ENCODE measurements around the gene C1orf50. TPM values are rescaled to one million over a fixed set of nuclear protein-coding genes. Genes with fewer than 3 reads are reported as not detected.

C1orf50 gene
- total RNA-seq, 2 experiments from 2014 or later = 4.7 to 5.2 TPM

- Mint-ChIP-seq H3K4me1 (ENCODE audit: low read depth) (peaks cover 33% of the 10 kb centered on the region), H3K4me3 (no peak overlapping the region), H3K27me3 (no peaks in the 10 kb centered on the region), H3K36me3 (ENCODE audit: low read depth) (peaks cover 57% of the 10 kb centered on the region), H3K27ac (no peak overlapping the region), H3K9me3 (no peaks in the 10 kb centered on the region)
- TF ChIP-seq CTCF (IDR thresholded peaks at IDR 0.05) = no peak
- DNase-seq = no peak
- ChIA-PET POLR2A (interaction anchor here (0.6 to 1.2 kb wide), 3 partner anchors 137 to 928 kb away, joined by 3 read pairs; no protein-coding TSS in a partner anchor), CTCF (interaction anchor here (1.2 to 3.7 kb wide), 6 partner anchors 9 to 300 kb away, joined by 3 to 41 read pairs (median 6); partner anchors contain the start of genes C1orf50 and P3H1)
- intact Hi-C loops (cut with micrococcal nuclease) = no loop called here
- no peak for ATAC-seq
These were observed 9.5 kb downstream of the C1orf50 start for GRCh38 chr1:42776502-42776901.

- no peak overlapping the region for H3K27ac Mint-ChIP-seq
- DNase-seq = peak; percentile 56
- H3K4me3 Mint-ChIP-seq = no peak overlapping the region
- CTCF ChIA-PET = interaction anchor here (0.5 to 3.7 kb wide), 23 partner anchors 10 to 299 kb away, joined by 3 to 41 read pairs (median 5); partner anchors contain the start of genes C1orf50, ERMAP, P3H1 and SVBP
- POLR2A ChIA-PET = no interaction called here
- peaks cover 59% of the 10 kb centered on the region for H3K36me3 Mint-ChIP-seq (ENCODE audit: low read depth)
- peak; percentile 82 for ATAC-seq
- no peaks in the 10 kb centered on the region for H3K27me3 Mint-ChIP-seq
- TF ChIP-seq CTCF (IDR thresholded peaks at IDR 0.05) = peak; percentile 76
- H3K9me3 Mint-ChIP-seq = no peaks in the 10 kb centered on the region
- H3K4me1 Mint-ChIP-seq (ENCODE audit: low read depth) = peaks cover 28% of the 10 kb centered on the region
- intact Hi-C loops (cut with micrococcal nuclease) = no loop called here
These were observed 10.8 kb downstream of the C1orf50 start for GRCh38 chr1:42777852-42778251.

- POLR2A ChIA-PET = interaction anchor here (0.7 to 1.9 kb wide), 4 partner anchors 12 to 45 kb away, joined by 3 to 7 read pairs (median 3); partner anchors contain the start of genes C1orf50 and P3H1
- Mint-ChIP-seq H3K4me3 (no peak overlapping the region), H3K9me3 (no peaks in the 10 kb centered on the region), H3K27me3 (no peaks in the 10 kb centered on the region), H3K4me1 (ENCODE audit: low read depth) (peaks cover 19% of the 10 kb centered on the region), H3K27ac (peak overlapping the region; percentile 27), H3K36me3 (ENCODE audit: low read depth) (peaks cover 60% of the 10 kb centered on the region)
- CTCF ChIA-PET = interaction anchor here (0.6 to 1.5 kb wide), 6 partner anchors 68 to 578 kb away, joined by 3 to 8 read pairs (median 3); no protein-coding TSS in a partner anchor
- ATAC-seq = no peak
- TF ChIP-seq CTCF (IDR thresholded peaks at IDR 0.05) = no peak
- intact Hi-C loops (cut with micrococcal nuclease) = no loop called here
- no peak for DNase-seq
These were observed 12.7 kb downstream of the C1orf50 start for GRCh38 chr1:42779725-42780124.

- ATAC-seq (no peak), DNase-seq (no peak)
- Mint-ChIP-seq H3K27me3 (no peaks in the 10 kb centered on the region), H3K4me3 (no peak overlapping the region), H3K36me3 (ENCODE audit: low read depth) (peaks cover 55% of the 10 kb centered on the region), H3K4me1 (ENCODE audit: low read depth) (peaks cover 15% of the 10 kb centered on the region), H3K27ac (no peak overlapping the region), H3K9me3 (no peaks in the 10 kb centered on the region)
- ChIA-PET CTCF (interaction anchor here (0.8 to 1.5 kb wide), 5 partner anchors 68 to 578 kb away, joined by 3 to 8 read pairs (median 3); no protein-coding TSS in a partner anchor), POLR2A (interaction anchor here (1.4 to 1.9 kb wide), 2 partner anchors 13 to 35 kb away, joined by 3 to 7 read pairs; partner anchors contain the start of genes C1orf50 and P3H1)
- TF ChIP-seq CTCF (IDR thresholded peaks at IDR 0.05) = no peak
- intact Hi-C loops (cut with micrococcal nuclease) = no loop called here
These were observed 13.1 kb downstream of the C1orf50 start for GRCh38 chr1:42780176-42780575.

- no peak overlapping the region for H3K27ac Mint-ChIP-seq
- ATAC-seq = no peak
- POLR2A ChIA-PET = interaction anchor here (1.9 kb wide), 1 partner anchor 17 kb away, joined by 8 read pairs; the partner anchor contains the start of genes C1orf50 and P3H1
These were observed 16.0 kb downstream of the C1orf50 start for GRCh38 chr1:42783092-42783491.

More at GRCh38 chr1:42783092-42783491, 16.0 kb downstream of the C1orf50 start:
- Mint-ChIP-seq H3K9me3 (no peaks in the 10 kb centered on the region), H3K4me1 (ENCODE audit: low read depth) (peaks cover 23% of the 10 kb centered on the region), H3K27me3 (no peaks in the 10 kb centered on the region), H3K36me3 (ENCODE audit: low read depth) (peaks cover 34% of the 10 kb centered on the region), H3K4me3 (no peak overlapping the region)
- DNase-seq = no peak
- intact Hi-C loops (cut with micrococcal nuclease) = no loop called here
- CTCF ChIA-PET = interaction anchor here (0.9 to 2.4 kb wide), 5 partner anchors 17 to 291 kb away, joined by 3 to 11 read pairs (median 3); partner anchors contain the start of genes C1orf50, P3H1 and ZNF691
- TF ChIP-seq CTCF (IDR thresholded peaks at IDR 0.05) = no peak
